Measurements from ENCODE around the gene THSD4. TPM values are rescaled to one million over a fixed set of nuclear protein-coding genes. Genes with fewer than 3 reads are reported as not detected.
"Not testable (repeated sequence)": the region's sequence is repeated elsewhere in the genome, so short reads cannot be mapped to it uniquely, and the experiment has no call there.

Gene THSD4
- total RNA-seq, 2 experiments from 2014 or later: 0.08 TPM; not detected in 1

- no peak overlapping the region for H3K4me3 Mint-ChIP-seq
- no peak overlapping the region for H3K27ac Mint-ChIP-seq
- H3K27me3 Mint-ChIP-seq: peaks cover 24% of the 10 kb centered on the region
- no peaks in the 10 kb centered on the region for H3K9me3 Mint-ChIP-seq
- peaks cover 1% of the 10 kb centered on the region for H3K4me1 Mint-ChIP-seq
- H3K36me3 Mint-ChIP-seq (ENCODE audit: low read depth): no peaks in the 10 kb centered on the region
- no peak for DNase-seq
- CTCF ChIA-PET: interaction anchor here (1.5 to 2.7 kb wide), 2 partner anchors 56 to 59 kb away, joined by 6 to 20 read pairs; no protein-coding TSS in a partner anchor
- POLR2A ChIA-PET: no interaction called here
Measured at GRCh38 chr15:71385457-71385856, 270.2 kb downstream of the THSD4 start.

DNA sequence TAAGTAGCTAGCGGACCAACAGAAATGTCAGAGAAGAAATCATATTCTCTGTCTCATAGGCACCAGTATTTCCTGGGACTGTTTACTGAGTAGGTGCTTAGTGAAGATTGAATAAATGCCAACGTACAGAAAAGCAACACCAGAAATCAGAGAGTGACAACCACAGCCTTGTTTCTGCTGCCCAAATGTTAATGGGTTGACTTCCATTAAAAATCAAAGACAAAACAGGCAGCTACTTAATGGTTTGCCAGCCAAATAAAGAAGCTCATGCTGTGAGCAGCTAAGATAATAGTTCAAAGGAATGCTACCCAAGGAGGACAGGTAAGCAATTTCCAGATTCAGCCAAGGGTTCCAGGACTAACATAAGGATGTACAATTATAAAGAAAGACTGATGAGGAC is 270.7 kb downstream of the THSD4 start:
- DNase-seq: no peak
- Mint-ChIP-seq H3K4me1 (peaks cover 1% of the 10 kb centered on the region), H3K27ac (no peak overlapping the region), H3K36me3 (ENCODE audit: low read depth) (no peaks in the 10 kb centered on the region), H3K4me3 (no peak overlapping the region), H3K27me3 (peaks cover 24% of the 10 kb centered on the region), H3K9me3 (no peaks in the 10 kb centered on the region)
- ChIA-PET CTCF (interaction anchor here (1.0 to 2.7 kb wide), 9 partner anchors 21 to 358 kb away, joined by 3 to 20 read pairs (median 6); no protein-coding TSS in a partner anchor), POLR2A (no interaction called here)

GRCh38 chr15:71386448-71387236 is 271.4 kb downstream of the THSD4 start:
- POLR2A ChIA-PET: no interaction called here
- H3K4me1 Mint-ChIP-seq: peaks cover 1% of the 10 kb centered on the region
- H3K36me3 Mint-ChIP-seq (ENCODE audit: low read depth): no peaks in the 10 kb centered on the region
- CTCF ChIA-PET: interaction anchor here (1.0 to 2.7 kb wide), 10 partner anchors 22 to 357 kb away, joined by 3 to 20 read pairs (median 6); no protein-coding TSS in a partner anchor
- H3K27ac Mint-ChIP-seq: no peak overlapping the region
- H3K27me3 Mint-ChIP-seq: peaks cover 24% of the 10 kb centered on the region
- no peak for DNase-seq
- no peaks in the 10 kb centered on the region for H3K9me3 Mint-ChIP-seq
- H3K4me3 Mint-ChIP-seq: no peak overlapping the region

DNA sequence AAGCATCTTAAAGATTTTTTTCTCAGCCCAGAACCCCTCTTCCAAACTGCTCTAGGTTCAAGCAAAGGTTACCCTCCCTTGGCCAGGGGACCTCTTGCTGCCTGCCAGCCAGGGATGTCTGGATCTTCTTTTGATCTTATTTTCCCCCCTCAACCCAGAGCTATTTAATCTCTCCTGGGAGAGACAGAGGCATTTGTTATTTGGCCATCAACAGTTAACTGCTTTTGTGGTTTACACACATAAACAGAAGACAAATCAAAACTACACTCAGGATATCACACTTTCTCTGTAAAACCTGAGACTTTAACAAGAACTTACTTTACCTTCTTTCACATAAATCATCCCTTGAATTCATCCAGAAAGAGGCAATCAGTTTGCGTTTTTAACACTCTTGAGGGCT is 272.5 kb downstream of the THSD4 start:
- peaks cover 1% of the 10 kb centered on the region for H3K4me1 Mint-ChIP-seq
- DNase-seq: no peak
- H3K27ac Mint-ChIP-seq: no peak overlapping the region
- ChIA-PET POLR2A (no interaction called here), CTCF (interaction anchor here (1.8 to 2.7 kb wide), 2 partner anchors 52 to 57 kb away, joined by 19 to 20 read pairs; no protein-coding TSS in a partner anchor)
- no peaks in the 10 kb centered on the region for H3K36me3 Mint-ChIP-seq (ENCODE audit: low read depth)
- H3K4me3 Mint-ChIP-seq: no peak overlapping the region
- H3K9me3 Mint-ChIP-seq: no peaks in the 10 kb centered on the region
- peaks cover 22% of the 10 kb centered on the region for H3K27me3 Mint-ChIP-seq

DNA sequence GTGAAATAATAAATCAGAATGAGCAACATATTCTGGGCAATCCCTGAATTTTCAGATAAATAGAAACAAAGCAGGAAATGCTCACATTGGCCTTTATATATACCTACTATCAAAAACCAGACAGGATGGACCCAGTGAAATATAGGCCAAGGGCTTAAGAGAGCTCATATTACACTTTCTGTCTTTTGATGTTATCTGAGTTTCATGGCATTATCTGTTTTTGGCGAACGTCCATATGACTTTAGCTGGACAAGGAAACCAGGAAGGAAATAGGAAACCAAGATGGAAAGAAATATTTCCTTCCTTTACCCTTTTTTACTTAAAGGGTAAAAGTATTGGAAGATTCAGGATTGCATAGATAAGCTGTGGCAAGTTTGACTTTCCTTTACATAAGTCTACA is 274.8 kb downstream of the THSD4 start:
- Mint-ChIP-seq H3K27ac (no peak overlapping the region), H3K9me3 (no peaks in the 10 kb centered on the region), H3K27me3 (peaks cover 22% of the 10 kb centered on the region), H3K4me1 (peaks cover 1% of the 10 kb centered on the region), H3K4me3 (no peak overlapping the region), H3K36me3 (ENCODE audit: low read depth) (no peaks in the 10 kb centered on the region)
- POLR2A ChIA-PET: no interaction called here
- no peak for DNase-seq
- CTCF ChIA-PET: no interaction called here

- H3K27ac Mint-ChIP-seq: no peak overlapping the region
- no peaks in the 10 kb centered on the region for H3K36me3 Mint-ChIP-seq (ENCODE audit: low read depth)
- H3K4me1 Mint-ChIP-seq: peaks cover 1% of the 10 kb centered on the region
- no peak for DNase-seq
- no peaks in the 10 kb centered on the region for H3K9me3 Mint-ChIP-seq
- CTCF ChIA-PET: no interaction called here
- POLR2A ChIA-PET: no interaction called here
- peaks cover 18% of the 10 kb centered on the region for H3K27me3 Mint-ChIP-seq
- H3K4me3 Mint-ChIP-seq: no peak overlapping the region
Measured at GRCh38 chr15:71391421-71392088, 276.3 kb downstream of the THSD4 start.

GRCh38 chr15:71392861-71393283 is 277.6 kb downstream of the THSD4 start:
- Mint-ChIP-seq H3K4me1 (no peaks in the 10 kb centered on the region), H3K36me3 (ENCODE audit: low read depth) (no peaks in the 10 kb centered on the region), H3K27ac (no peak overlapping the region), H3K4me3 (no peak overlapping the region), H3K27me3 (peaks cover 9% of the 10 kb centered on the region), H3K9me3 (no peaks in the 10 kb centered on the region)
- ChIA-PET POLR2A (no interaction called here), CTCF (no interaction called here)
- no peak for DNase-seq

- Mint-ChIP-seq H3K27me3 (peaks cover 5% of the 10 kb centered on the region), H3K36me3 (ENCODE audit: low read depth) (no peaks in the 10 kb centered on the region), H3K9me3 (no peaks in the 10 kb centered on the region), H3K4me3 (no peak overlapping the region), H3K4me1 (no peaks in the 10 kb centered on the region), H3K27ac (no peak overlapping the region)
- CTCF ChIA-PET: no interaction called here
- DNase-seq: no peak
- POLR2A ChIA-PET: no interaction called here
Measured at GRCh38 chr15:71393383-71393782, 278.1 kb downstream of the THSD4 start.

GRCh38 chr15:71396536-71397125 is 281.4 kb downstream of the THSD4 start:
- H3K9me3 Mint-ChIP-seq: no peaks in the 10 kb centered on the region
- no peaks in the 10 kb centered on the region for H3K36me3 Mint-ChIP-seq (ENCODE audit: low read depth)
- no peak overlapping the region for H3K4me3 Mint-ChIP-seq
- no peak overlapping the region for H3K27ac Mint-ChIP-seq
- DNase-seq: no peak
- H3K27me3 Mint-ChIP-seq: no peaks in the 10 kb centered on the region
- CTCF ChIA-PET: no interaction called here
- H3K4me1 Mint-ChIP-seq: no peaks in the 10 kb centered on the region
- POLR2A ChIA-PET: no interaction called here

DNA sequence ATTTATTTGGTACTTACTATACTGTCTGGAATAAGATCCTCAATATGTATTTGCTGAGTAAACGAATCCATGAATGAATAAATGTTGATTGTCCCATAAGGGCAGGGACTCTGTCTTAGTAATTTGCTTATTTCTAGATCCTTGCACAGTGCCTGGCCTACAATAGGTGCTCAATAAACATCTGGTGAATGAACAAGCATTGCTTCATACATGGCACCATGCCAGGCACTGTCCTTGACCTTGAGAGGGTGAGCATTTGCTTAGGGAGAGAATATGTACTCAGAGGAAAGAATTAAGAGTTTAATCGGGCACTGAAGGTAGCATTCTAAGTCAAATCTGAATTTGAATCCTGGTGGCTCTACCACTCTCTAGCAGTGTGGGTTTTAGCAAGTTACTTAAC is 282.1 kb downstream of the THSD4 start:
- H3K9me3 Mint-ChIP-seq: no peaks in the 10 kb centered on the region
- CTCF ChIA-PET: no interaction called here
- no peak for DNase-seq
- no peak overlapping the region for H3K27ac Mint-ChIP-seq
- POLR2A ChIA-PET: no interaction called here
- no peaks in the 10 kb centered on the region for H3K36me3 Mint-ChIP-seq (ENCODE audit: low read depth)
- H3K4me3 Mint-ChIP-seq: no peak overlapping the region
- H3K4me1 Mint-ChIP-seq: no peaks in the 10 kb centered on the region
- no peaks in the 10 kb centered on the region for H3K27me3 Mint-ChIP-seq

DNA sequence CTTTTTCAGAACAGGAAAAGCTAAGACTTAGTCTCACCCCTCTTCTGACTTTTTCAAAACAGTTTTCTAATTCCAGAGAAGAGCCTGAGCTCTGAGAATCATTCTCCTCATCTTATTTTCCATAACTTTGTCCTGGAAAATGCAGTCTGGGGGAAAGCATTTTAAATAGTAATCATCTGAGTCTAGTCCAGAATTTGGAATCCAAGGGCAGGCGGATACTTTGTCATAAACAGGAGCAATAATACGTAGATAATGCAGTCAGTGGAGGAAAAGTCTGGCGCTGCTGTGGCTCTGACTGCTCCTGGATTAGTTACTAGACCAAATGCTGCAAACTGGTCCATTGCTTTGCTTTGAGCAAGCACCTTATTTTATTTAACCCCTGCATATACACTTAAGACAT is 285.0 kb downstream of the THSD4 start:
- POLR2A ChIA-PET: no interaction called here
- DNase-seq: no peak
- Mint-ChIP-seq H3K36me3 (ENCODE audit: low read depth) (no peaks in the 10 kb centered on the region), H3K9me3 (no peaks in the 10 kb centered on the region), H3K27ac (no peak overlapping the region), H3K4me1 (no peaks in the 10 kb centered on the region), H3K4me3 (no peak overlapping the region), H3K27me3 (peaks cover 3% of the 10 kb centered on the region)
- CTCF ChIA-PET: no interaction called here

- H3K27ac Mint-ChIP-seq; H3K36me3 Mint-ChIP-seq (ENCODE audit: low read depth); CTCF ChIA-PET; H3K4me3 Mint-ChIP-seq; H3K9me3 Mint-ChIP-seq; DNase-seq; POLR2A ChIA-PET; H3K4me1 Mint-ChIP-seq; H3K27me3 Mint-ChIP-seq: not testable (repeated sequence)
Measured at GRCh38 chr15:71401728-71402127, 286.5 kb downstream of the THSD4 start.

- Mint-ChIP-seq H3K36me3 (ENCODE audit: low read depth) (no peaks in the 10 kb centered on the region), H3K4me3 (no peak overlapping the region), H3K4me1 (no peaks in the 10 kb centered on the region), H3K9me3 (no peaks in the 10 kb centered on the region), H3K27ac (no peak overlapping the region), H3K27me3 (peaks cover 6% of the 10 kb centered on the region)
- CTCF ChIA-PET: no interaction called here
- POLR2A ChIA-PET: no interaction called here
- no peak for DNase-seq
Measured at GRCh38 chr15:71409541-71409940, 294.3 kb downstream of the THSD4 start.
